GM21423 (cell line): ENCODE measurements around the gene SDF2.
A peak's percentile ranks its signal among the peaks of the same experiment; 100 is the strongest.

Source experiments
- ATAC-seq: cut with Tn5 transposase; IDR thresholded peaks from one replicate; pipeline ENCODE4 v1.9.1; 2021; ENCODE audit warnings: mild to moderate bottlenecking, moderate library complexity; ENCODE audit not compliant: unreplicated experiment

Gene SDF2

DNA sequence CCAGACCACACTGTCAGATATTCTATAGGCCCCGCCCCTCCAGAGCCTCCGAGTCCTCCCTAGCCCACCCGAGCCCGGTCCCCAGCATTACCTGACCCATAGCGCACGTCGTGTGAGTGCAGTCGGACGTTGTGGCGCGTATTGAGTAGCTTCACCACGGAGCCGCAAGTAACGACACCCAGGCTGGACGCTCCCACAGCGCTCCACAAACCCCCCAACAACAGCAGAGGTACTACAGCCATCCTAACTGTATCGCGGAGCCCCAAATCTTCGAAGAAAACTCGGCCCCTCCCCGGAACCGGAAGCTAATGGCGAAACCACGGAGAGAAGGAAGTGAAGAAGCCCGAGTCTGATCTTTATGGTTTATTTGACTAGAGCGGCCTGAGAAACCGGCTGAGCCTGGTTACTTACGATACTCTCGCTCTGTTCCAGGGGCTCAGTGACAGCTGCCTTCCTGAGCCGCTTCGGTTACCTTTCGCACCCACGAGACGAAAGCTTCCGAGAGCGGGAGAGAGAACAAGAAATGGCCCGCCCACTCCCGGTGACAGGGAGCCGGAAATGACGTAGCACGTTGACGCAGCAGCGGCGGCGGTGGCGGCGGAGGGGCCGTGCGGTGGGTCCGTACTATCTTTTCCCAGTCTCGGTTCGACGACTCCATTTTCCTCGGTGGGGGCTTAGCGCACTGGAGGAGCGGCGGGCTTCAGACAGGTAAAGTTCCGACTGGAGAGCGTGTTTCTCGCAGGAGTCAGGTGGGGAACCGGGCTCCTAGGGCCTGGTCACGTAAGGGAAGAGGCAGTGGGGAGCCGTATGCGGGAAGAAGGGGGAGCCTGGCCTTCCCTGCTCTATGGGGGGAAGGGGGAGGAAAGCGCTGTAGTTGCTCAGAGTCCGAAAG, at the start of gene SDF2, which contains the start of gene SUPT6H:
Gene SDF2, minus strand, starts transcription at position 272 of the 892 bp plus-strand sequence. Its CDS starts 30 bp downstream, at position 242.
Gene SUPT6H, plus strand, starts transcription at position 571 of the 892 bp plus-strand sequence. CDS start 11,197 bp downstream, outside the sequence.
- ATAC-seq = peak; percentile 86

DNA sequence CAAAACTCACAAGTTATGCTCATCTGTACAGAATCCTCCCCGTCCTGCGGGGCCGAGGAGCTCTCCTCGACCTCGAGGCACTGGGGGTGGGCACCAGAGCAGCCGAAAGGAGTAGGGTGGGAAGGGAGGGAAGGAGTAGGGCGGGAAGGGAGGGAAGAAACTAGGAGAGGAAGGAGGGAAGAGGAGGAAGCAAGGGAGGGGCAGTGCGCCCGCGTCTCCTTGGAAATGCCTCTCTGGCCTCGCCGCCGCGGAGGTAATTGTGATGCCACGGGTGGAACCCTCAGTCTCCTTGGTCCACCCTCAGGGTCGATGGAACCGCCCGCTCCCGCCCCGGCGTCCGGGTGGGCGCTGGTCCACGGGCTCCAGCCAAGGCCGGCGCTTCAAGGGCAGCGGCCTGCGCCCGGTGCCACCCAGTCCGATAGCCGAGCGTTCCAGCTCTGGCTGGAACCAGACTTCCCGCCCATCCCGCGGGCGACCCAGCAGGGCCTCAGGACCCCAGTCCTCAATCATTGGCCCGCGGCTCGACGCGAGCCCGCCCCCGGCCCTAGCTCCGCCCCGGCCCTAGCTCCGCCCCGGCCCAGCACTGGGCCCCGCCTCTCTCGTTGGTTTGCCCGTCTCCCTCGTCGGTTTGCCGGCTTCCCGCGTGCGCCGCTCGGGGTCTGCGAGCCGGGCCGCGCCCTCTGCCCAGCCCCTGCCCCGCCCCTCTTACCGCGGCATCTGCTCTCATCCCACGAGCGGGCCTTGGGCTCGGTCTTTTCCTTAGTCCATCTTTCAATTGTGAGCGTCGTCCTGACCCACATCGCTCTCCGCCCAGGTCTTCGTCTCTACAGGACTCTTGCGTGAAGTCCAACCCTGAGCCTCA, 49.4 kb upstream of the SDF2 start:
- peak; percentile 75 for ATAC-seq

- ATAC-seq = no peak
Measured at GRCh38 chr17:28707339-28707720, 45.6 kb upstream of the SDF2 start.

DNA sequence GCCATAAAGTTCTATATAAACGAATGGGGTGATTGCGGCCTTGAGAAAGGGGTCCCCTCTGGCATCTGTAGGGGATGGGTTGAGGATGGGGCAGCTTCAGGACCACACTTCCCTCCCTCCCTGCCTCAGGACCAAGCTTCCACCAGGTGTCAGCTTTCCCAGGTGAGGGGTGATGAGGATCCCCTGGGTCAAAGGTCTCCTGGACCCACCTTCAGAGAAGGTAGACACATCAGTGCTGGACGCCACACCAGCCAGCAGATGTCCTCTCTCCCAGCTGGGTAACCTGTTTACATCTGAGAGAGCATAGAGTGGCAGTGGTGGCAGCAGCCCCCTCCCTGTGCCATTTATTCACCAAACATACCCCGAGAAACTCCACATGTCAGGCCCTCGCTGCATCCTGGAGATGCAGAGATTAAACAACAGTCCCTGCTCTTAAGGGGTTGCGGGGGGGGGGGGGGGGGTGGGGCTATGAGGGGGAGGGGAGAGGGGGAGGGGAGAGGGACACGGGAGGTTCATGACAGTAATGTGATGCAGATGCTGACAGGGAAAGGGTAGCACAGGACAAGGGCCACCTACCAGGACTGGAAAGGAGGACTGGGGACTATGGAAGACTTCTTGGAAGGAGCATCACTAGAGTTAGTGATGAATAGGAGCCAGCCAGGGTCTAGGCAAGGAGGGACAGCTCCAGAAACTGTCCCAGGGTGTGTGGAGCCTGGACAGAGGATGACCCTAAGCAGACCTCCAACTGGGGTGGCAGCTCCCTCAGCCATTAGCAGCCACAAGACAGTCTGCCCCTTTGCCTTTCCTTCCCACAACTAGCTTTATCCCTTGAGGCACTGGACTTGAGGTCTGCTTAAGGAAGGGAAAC, 45.0 kb upstream of the SDF2 start:
- ATAC-seq = no peak

- no peak for ATAC-seq
Measured at GRCh38 chr17:28705728-28706334, 44.1 kb upstream of the SDF2 start.

- no peak for ATAC-seq
Measured at GRCh38 chr17:28705074-28705659, 43.5 kb upstream of the SDF2 start.

DNA sequence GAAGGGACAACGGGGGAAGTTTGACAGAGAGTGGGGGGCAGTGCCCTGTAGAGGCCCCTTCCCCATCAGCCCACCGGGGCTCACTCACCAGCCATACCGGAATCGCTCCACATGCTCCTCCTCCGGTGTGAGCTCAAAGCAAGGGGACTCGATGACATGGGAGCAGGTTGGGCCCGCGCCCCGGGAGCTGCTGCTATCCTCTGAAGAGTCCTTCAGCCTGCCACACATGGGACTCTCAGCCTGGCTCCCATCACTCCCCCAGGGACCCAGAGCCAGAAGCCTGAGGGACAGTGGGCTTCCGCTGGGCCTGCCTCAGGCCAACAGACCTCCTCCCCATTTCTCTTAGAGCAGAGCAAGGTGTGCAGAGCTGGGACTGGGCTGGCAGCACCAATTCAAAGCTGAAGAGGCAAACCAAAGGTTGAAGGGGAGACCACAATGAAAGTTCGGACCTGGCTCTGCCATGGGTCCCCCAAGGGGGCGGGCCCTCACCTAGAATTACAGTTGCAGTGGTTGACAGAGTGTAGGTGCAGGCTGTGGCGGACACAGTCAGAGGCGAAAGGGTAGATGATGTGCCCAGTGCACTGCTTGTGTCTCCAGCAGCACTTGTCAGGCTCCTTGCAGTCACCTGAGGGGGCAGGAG, 42.6 kb upstream of the SDF2 start:
- ATAC-seq = no peak

- ATAC-seq = no peak
Measured at GRCh38 chr17:28703552-28704218, 42.0 kb upstream of the SDF2 start.

DNA sequence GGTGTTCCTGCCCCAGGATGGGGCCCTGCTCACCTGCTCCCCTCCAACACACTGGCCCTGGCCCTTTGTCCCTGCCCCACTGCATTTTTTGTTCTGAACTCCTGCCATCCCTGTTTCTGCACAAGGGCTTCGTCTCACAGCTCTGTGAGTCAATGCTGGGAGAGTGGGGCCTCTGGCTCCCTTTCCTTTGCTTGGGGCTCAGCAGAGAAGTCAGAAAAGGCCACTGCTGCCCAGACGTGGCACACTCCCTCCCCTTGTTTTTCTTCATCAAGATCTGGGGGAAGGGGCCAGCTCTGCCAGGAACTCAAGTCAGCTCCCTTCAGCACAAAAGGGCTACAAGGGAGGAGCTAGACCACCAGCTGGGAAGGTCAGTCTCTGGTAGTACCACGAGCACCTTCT, 41.0 kb upstream of the SDF2 start:
- ATAC-seq = no peak

GRCh38 chr17:28702026-28702751, 40.5 kb upstream of the SDF2 start:
- ATAC-seq = no peak

DNA sequence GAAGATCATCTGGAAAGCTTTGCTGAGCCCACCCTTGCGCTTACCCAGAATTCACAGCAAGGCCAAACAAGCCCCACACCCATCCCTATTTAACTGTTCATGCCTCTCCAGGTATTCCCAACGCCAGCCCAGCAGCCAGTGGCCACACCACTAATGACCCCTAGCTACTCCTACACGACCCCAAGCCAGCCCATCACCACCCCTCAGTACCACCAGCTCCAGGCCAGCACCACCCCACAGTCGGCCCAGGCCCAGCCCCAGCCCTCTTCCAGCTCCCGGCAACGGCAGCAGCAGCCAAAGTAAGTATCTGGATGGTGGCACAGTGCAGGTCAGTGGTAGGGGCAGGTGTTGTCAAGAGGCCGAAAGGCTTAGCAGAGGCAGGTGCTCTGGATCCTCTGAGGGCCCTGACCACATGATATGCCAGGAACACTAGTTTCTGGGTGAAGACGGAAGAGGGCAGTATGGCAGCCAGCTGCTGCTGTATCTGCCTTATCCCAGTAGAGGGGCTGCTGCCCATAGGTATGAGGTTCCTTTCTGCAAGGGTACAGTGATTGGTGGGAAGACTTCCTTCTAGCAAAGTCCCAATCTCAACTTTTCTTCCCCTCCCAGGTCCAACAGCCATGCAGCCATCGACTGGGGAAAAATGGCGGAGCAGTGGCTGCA, 39.3 kb upstream of the SDF2 start:
- ATAC-seq = no peak

- no peak for ATAC-seq
Measured at GRCh38 chr17:28700278-28700677, 38.6 kb upstream of the SDF2 start.

DNA sequence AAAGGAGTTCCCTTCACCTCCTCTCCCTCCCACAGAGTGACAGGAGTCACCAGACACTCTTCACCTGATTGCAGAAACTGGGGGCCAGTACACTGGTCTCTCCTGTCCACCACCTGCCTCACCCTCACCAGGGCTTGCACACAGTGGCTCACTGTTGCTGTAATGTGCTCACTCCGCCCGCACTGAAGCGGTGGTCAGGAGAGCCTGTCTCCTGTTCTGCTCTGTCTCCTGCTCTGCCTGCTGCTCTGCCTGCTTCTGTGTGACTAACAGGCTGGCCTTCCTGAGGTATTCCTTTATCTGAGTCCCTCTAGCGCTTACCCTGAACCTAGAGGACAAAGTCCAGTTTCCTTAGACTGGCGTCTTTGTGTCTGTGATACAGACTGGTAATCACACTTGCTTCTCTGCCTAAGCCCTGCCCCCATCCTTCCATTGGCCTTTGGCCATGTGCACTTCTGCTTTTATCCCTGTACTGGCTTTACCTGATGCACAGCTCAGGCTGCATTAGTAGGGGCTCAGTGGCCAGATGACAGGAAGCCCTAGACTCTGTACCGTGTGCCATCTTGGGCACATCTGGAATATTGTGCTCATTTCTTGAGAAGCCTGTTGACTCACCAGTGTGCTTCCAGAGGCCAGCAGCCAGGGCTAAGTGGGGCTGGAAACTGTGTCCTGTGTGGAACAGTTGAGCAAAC, 36.7 kb upstream of the SDF2 start:
- no peak for ATAC-seq

- no peak for ATAC-seq
Measured at GRCh38 chr17:28693869-28694268, 32.2 kb upstream of the SDF2 start.

DNA sequence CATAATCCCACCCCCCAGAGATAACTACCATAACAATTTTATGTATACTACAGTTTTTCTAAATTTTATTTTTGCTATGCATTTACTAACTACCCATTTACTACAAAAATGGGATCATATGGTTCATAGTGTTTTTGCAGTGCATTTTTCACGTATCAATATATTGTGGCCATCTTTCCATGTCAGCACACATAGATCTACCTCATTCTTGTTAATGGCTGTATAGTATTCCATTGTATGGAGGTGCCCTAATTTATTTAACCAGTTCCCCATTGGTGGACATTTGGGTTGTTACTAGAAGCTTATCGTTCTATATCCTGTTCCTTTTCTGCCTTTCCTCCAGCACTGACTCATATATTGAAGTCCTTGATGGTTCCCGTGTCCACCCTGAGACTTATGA, 27.3 kb upstream of the SDF2 start:
- ATAC-seq = no peak

- ATAC-seq = no peak
Measured at GRCh38 chr17:28688481-28688880, 26.8 kb upstream of the SDF2 start.

DNA sequence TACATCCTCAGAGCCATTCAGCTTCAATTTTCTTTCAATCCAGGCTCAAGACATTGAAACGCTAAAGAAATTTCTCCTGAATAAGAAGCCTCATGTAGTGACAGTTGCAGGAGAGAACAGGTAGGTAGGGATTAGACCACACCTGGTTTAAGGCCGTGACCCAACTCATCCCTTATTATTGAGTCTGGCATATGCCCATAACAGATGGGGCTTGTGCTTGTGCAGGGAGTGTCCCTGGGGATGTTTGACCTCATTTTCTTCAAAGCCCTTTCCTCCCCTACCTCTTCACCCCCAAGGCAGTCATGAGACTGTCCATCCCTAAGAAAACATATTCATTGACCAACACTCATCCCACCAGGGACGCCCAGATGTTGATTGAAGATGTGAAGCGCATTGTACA, 24.6 kb upstream of the SDF2 start:
- no peak for ATAC-seq
